Caco-2 (cell line): ENCODE data around the gene DOCK2. TPM values are rescaled to one million over a fixed set of nuclear protein-coding genes. Genes with fewer than 3 reads are reported as not detected.

Experiments used
- BruUV-seq: library from RNA; stranded (reverse); fragments of 400-500 nt; replicated peaks from 2 replicates; lab custom pipeline; 2021; lab: Mats Ljungman, UMichigan
- CTCF ChIA-PET: fragments of 300-600 bp; sonication (Branson Sonifier 250); formaldehyde crosslinking; loops from one replicate; lab custom pipeline; 2022; ENCODE audit warnings: antibody characterized with exemption; lab: Charles Lee
- POLR2A ChIA-PET: fragments of 300-600 bp; sonication (Branson Sonifier 250); formaldehyde crosslinking; loops from one replicate; lab custom pipeline; 2022; ENCODE audit warnings: antibody characterized with exemption; lab: Charles Lee
- DNase-seq, 2 experiments: peaks; one replicate each; pipeline versions ENCODE4 v3.0.0 to v3.0.0-alpha.2; 2020 to 2022
- H3K27me3 ChIP-seq: replicated peaks from 2 replicates; pipeline ENCODE4 v1.6.0; 2011; ENCODE audit warnings: low read length; ENCODE audit not compliant: control insufficient read depth, insufficient read depth
- H3K36me3 ChIP-seq: 2 replicates; pipeline ENCODE4 v1.5.1; 2011; ENCODE audit warnings: low read length; ENCODE audit not compliant: control insufficient read depth, insufficient read depth
- H3K4me1 ChIP-seq: fragments of 250-450 bp; sonication (Bioruptor Pico); 2 replicates; pipeline ENCODE4 v1.5.1; 2020; ENCODE audit warnings: mild to moderate bottlenecking
- H3K4me3 ChIP-seq: 2 replicates; pipeline ENCODE4 v1.5.1; 2011; ENCODE audit warnings: low read depth, mild to moderate bottlenecking, control low read depth, low read length
- H3K9me3 ChIP-seq: fragments of 250-450 bp; sonication (Bioruptor Pico); 2 replicates; pipeline ENCODE4 v1.5.1; 2020; ENCODE audit warnings: mild to moderate bottlenecking, moderate library complexity
- H3K27ac Mint-ChIP-seq: one replicate; pipeline ENCODE4 v1.8.0; 2022; ENCODE audit warnings: mixed read lengths; ENCODE audit not compliant: unreplicated experiment
- H3K27me3 Mint-ChIP-seq: one replicate; pipeline ENCODE4 v1.8.0; 2022; ENCODE audit warnings: mixed read lengths; ENCODE audit not compliant: insufficient read depth, unreplicated experiment
- H3K36me3 Mint-ChIP-seq: one replicate; pipeline ENCODE4 v1.8.0; 2022; ENCODE audit warnings: mild to moderate bottlenecking, mixed read lengths; ENCODE audit not compliant: insufficient read depth, unreplicated experiment
- H3K4me1 Mint-ChIP-seq: one replicate; pipeline ENCODE4 v1.8.0; 2022; ENCODE audit warnings: low read depth, mixed read lengths; ENCODE audit not compliant: unreplicated experiment
- H3K4me3 Mint-ChIP-seq: one replicate; pipeline ENCODE4 v1.8.0; 2022; ENCODE audit warnings: mild to moderate bottlenecking, moderate library complexity, mixed read lengths; ENCODE audit not compliant: unreplicated experiment
- H3K9me3 Mint-ChIP-seq: one replicate; pipeline ENCODE4 v1.8.0; 2022; ENCODE audit warnings: mixed read lengths; ENCODE audit not compliant: unreplicated experiment
- CTCF ChIP-seq, 2 experiments: fragments of 200-600 bp in 1 of 2; IDR thresholded peaks; 1 replicate in 1 of 2; 2 replicates in 1 of 2; pipeline versions ENCODE4 v1.5.1 to v1.8.0; 2011 to 2022; ENCODE audit warnings: antibody characterized with exemption in 1 of 2, control low read depth in 1 of 2, inconsistent platforms in 1 of 2, low read depth in 1 of 2, low read length in 1 of 2, mild to moderate bottlenecking in 1 of 2, moderate library complexity in 1 of 2; ENCODE audit not compliant: insufficient read depth in 1 of 2, severe bottlenecking in 1 of 2, unreplicated experiment in 1 of 2
- intact Hi-C: fragments of 100-400 bp; cut with micrococcal nuclease; formaldehyde crosslinking; loops from one replicate; pipeline ENCODE4 v1.10.0; 2022; ENCODE audit not compliant: unreplicated experiment
- total RNA-seq: library from RNA; stranded (reverse); gene quantifications from 2 replicates; pipeline ENCODE4 v1.2.3, GENCODE V29; 2022

DOCK2 gene
- total RNA-seq, 1 experiment from 2014 or later: 0.09 TPM

- ChIA-PET CTCF (no interaction called here), POLR2A (no interaction called here)
- intact Hi-C loops: no loop called here
Observed at GRCh38 chr5:169716287-169716686, 79.2 kb downstream of the DOCK2 start.

GRCh38 chr5:169717288-169717687, 80.2 kb downstream of the DOCK2 start:
- POLR2A ChIA-PET: no interaction called here
- no peaks in the 10 kb centered on the region for H3K36me3 ChIP-seq
- H3K36me3 Mint-ChIP-seq: no peaks in the 10 kb centered on the region
- no peak overlapping the region for H3K4me3 Mint-ChIP-seq
- H3K4me3 ChIP-seq: no peak overlapping the region
- TF ChIP-seq CTCF (IDR thresholded peaks at IDR 0.05; ENCODE audit: insufficient read depth in 1 of 2, low read depth in 1 of 2, low read length in 1 of 2, severe bottlenecking in 1 of 2, unreplicated experiment in 1 of 2): no peak
- H3K9me3 ChIP-seq: no peaks in the 10 kb centered on the region
- H3K27ac Mint-ChIP-seq: no peak overlapping the region
- no peak for DNase-seq
- CTCF ChIA-PET: no interaction called here
- intact Hi-C loops: no loop called here
- H3K4me1 ChIP-seq: no peaks in the 10 kb centered on the region
- H3K4me1 Mint-ChIP-seq: no peaks in the 10 kb centered on the region
- peaks cover 17% of the 10 kb centered on the region for H3K27me3 Mint-ChIP-seq
- H3K27me3 ChIP-seq: no peaks in the 10 kb centered on the region; the same call in 1 of the 2 replicates
- BruUV-seq: no TSS peak
- peaks cover 11% of the 10 kb centered on the region for H3K9me3 Mint-ChIP-seq

More at GRCh38 chr5:169716287-169716686, 79.2 kb downstream of the DOCK2 start:
- Mint-ChIP-seq H3K27me3 (peaks cover 23% of the 10 kb centered on the region), H3K36me3 (no peaks in the 10 kb centered on the region), H3K27ac (no peak overlapping the region), H3K9me3 (peaks cover 11% of the 10 kb centered on the region), H3K4me1 (no peaks in the 10 kb centered on the region), H3K4me3 (no peak overlapping the region)
- no peaks in the 10 kb centered on the region for H3K9me3 ChIP-seq
- no peak for DNase-seq
- H3K36me3 ChIP-seq: no peaks in the 10 kb centered on the region
- TF ChIP-seq CTCF (IDR thresholded peaks at IDR 0.05; ENCODE audit: insufficient read depth in 1 of 2, low read depth in 1 of 2, low read length in 1 of 2, severe bottlenecking in 1 of 2, unreplicated experiment in 1 of 2): no peak
- no peaks in the 10 kb centered on the region for H3K4me1 ChIP-seq
- H3K27me3 ChIP-seq: no peaks in the 10 kb centered on the region; the same call in 1 of the 2 replicates
- H3K4me3 ChIP-seq: no peak overlapping the region
- BruUV-seq: no TSS peak

GRCh38 chr5:169719360-169720314, 82.6 kb downstream of the DOCK2 start:
- CTCF ChIA-PET: interaction anchor here (0.7 kb wide), 1 partner anchor 1040 kb away, joined by 3 read pairs; no protein-coding TSS in a partner anchor
- Histone ChIP-seq H3K4me3 (no peak overlapping the region), H3K4me1 (no peaks in the 10 kb centered on the region), H3K9me3 (no peaks in the 10 kb centered on the region), H3K27me3 (no peaks in the 10 kb centered on the region; the same call in 1 of the 2 replicates), H3K36me3 (no peaks in the 10 kb centered on the region)
- POLR2A ChIA-PET: no interaction called here
- Mint-ChIP-seq H3K36me3 (no peaks in the 10 kb centered on the region), H3K4me3 (no peak overlapping the region), H3K27me3 (peaks cover 15% of the 10 kb centered on the region), H3K9me3 (peaks cover 11% of the 10 kb centered on the region), H3K4me1 (no peaks in the 10 kb centered on the region), H3K27ac (no peak overlapping the region)
- no TSS peak for BruUV-seq
- DNase-seq: no peak
- intact Hi-C loops: no loop called here
- TF ChIP-seq CTCF (IDR thresholded peaks at IDR 0.05; ENCODE audit: insufficient read depth in 1 of 2, low read depth in 1 of 2, low read length in 1 of 2, severe bottlenecking in 1 of 2, unreplicated experiment in 1 of 2): no peak
